ENCODE data around the gene AS3MT.

Gene AS3MT

GRCh38 chr10:102856758-102857424 is 12.4 kb upstream of the AS3MT start:
- no peak for DNase-seq

DNA sequence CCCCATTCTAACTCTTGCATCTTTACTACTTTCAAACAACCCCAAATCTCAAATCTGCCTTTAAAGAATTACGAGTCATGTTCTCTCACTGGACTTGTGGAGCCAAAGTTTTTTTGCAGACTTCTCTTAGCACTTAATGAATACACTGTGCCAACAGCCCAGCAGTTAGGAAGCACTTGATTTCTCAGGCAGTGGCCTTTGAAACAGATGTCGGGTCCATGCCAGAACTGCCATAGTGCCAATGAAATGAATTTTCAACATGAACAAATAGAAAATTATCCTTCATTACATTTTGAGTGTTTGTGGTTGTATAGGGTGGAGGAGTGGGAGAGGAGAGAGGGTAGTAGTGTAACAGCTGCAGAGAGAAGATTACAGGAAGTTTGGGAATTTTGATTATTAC is 9.4 kb upstream of the AS3MT start:
- no peak for DNase-seq

GRCh38 chr10:102863660-102864059 is 5.6 kb upstream of the AS3MT start:
- no peak for DNase-seq

GRCh38 chr10:102865620-102866019 is 3.6 kb upstream of the AS3MT start:
- DNase-seq = no peak

- DNase-seq = no peak
Observed at GRCh38 chr10:102868911-102869257, 386 bp upstream of the AS3MT start.

DNA sequence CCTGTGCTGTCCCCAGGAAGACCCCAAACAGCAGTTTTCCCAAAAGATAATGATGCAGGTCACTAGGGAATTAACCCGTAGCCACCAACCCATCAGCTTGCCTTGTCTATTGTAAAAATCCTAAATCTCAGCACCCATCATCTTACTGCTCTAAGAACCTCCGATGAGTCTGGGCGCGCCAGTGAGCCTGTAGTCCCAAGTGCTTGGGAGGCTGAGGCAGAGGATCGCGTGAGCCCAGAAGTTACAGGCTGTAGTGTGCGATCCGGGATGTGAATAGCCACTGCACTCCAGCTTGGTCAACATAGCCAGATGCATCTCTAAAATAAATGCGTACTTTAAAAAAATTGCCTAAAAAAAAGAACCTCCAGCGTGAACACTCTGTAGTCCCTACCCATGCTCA is 951 bp downstream of the AS3MT start:
- DNase-seq = no peak

DNA sequence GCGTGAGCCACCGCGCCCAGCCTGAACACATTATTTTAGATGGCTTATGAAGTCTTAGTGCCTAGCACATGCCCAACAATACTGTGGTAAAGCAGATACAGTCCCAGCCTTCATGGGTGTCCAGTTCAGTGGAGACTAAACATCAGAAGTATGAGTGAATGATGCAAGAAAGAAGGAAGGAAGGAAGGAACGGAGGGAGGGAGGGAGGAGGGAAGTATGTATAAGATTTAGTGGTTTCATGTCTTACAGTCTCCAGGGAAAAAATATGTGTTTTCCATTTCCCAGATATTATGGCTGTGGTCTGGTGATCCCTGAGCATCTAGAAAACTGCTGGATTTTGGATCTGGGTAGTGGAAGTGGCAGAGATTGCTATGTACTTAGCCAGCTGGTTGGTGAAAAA is 2.9 kb downstream of the AS3MT start:
- DNase-seq = no peak

GRCh38 chr10:102876747-102877153 is 7.5 kb downstream of the AS3MT start:
- no peak for DNase-seq

- DNase-seq = no peak
Observed at GRCh38 chr10:102878629-102879028, 9.4 kb downstream of the AS3MT start.

GRCh38 chr10:102880256-102880655 is 11.0 kb downstream of the AS3MT start:
- DNase-seq = no peak

GRCh38 chr10:102888048-102888447 is 18.8 kb downstream of the AS3MT start:
- DNase-seq = no peak

GRCh38 chr10:102894466-102895213 is 25.4 kb downstream of the AS3MT start:
- DNase-seq = no peak

- no peak for DNase-seq
Observed at GRCh38 chr10:102900006-102900405, 30.7 kb downstream of the AS3MT start.

GRCh38 chr10:102904346-102904745 is 35.1 kb downstream of the AS3MT start:
- no peak for DNase-seq

- DNase-seq = no peak
Observed at GRCh38 chr10:102906507-102906906, 37.2 kb downstream of the AS3MT start.

DNA sequence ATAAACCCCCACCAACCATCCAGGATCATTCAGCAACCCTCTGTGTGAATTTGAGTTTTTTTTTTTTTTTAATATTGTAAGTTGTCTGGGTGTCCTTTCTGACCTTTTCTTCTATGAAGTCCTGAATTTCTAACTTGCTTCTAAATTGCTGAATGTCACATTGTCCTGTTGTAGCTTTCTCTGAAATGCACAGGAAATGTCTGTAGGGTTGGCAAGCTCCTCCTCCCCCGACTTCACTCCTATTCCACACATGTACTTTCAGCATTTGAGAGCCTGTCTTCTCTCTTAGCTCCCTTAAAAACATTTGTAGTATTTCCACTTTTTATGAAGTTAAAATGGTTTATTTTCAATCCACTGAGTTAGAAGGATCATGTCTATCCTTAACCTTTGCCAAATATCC is 45.5 kb downstream of the AS3MT start:
- DNase-seq = no peak

GRCh38 chr10:102916173-102916572 is 46.9 kb downstream of the AS3MT start:
- no peak for DNase-seq

DNA sequence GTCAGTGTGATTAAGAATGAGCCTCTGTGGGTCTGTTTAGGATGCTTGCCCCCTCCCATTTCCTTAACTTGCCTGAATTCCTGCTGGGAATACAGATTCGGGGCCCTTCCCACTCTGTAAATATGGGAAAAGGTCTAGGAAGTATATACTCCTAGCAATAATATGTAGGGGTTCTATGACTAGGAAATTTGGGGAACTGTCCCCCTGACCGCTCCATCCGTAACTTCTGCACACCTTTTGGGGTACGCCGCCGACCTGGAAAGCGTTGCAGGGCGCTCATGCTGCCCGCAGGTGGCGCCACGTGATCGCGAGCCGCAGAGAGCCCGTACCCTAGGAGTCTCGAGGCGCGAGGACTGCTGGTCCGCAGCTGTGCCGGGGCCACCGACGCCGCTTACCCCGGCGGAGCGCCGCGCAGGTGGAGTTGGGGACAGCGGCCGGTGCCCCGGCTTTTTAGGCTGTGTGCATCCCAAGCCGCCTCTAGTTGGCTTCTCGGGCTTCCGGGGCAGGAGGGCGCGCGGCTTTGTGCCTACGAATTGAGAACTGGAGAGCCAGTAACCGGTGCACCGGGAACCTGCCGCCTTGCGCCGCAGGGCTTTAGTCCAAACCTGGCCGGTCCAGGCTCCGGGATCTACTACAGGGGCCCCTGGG is 48.2 kb downstream of the AS3MT start:
- DNase-seq = peak; percentile 89 to 90

DNA sequence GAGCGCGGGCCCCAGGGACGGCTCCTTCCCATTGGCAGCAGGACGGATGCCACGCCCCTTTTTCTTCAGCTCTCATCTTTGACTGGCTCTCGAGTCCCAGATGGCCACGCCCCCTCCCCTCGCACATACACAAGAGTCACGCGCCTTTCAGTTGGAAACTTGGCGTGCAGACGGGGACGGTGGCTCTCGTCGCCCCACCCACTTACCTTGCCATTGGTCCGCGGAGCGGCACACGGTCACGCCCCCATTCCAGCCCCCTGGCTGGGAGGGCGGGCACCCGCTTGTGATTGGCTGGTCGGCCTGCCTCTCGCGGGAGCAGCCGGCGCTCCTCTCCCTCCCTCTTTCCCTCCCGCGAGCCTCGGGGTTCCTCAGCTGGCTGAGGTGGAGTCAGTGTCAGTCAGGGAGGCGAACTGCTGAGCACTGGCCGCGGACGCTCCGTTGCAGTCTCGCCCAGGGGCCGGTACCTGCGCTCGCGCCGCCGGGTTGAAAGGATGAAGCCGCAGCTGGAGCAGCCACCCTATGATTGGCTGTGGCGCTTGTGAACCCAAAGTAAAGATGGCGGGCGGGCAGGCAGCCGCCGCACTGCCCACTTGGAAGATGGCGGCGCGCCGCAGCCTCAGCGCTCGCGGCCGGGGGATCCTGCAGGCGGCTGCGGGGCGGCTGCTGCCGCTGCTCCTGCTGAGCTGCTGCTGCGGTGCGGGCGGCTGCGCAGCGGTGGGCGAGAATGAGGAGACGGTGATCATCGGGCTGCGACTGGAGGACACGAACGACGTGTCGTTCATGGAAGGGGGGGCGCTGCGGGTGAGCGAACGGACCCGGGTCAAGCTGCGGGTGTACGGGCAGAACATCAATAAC is 48.9 kb downstream of the AS3MT start, which contains the start of gene CNNM2:
Gene CNNM2, plus strand, starts transcription at position 333 of the 855 bp plus-strand sequence. Its CDS starts 187 bp downstream, at position 520.
- peak; percentile 99 for DNase-seq

DNA sequence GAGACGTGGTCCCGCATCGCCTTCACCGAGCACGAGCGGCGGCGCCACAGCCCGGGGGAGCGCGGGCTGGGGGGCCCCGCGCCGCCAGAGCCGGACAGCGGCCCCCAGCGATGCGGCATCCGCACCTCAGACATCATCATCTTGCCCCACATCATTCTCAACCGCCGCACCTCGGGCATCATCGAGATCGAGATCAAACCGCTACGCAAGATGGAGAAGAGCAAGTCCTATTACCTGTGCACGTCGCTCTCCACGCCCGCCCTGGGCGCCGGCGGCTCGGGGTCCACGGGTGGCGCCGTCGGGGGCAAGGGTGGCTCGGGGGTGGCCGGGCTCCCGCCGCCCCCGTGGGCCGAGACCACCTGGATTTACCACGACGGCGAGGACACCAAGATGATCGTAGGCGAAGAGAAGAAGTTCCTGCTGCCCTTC is 49.6 kb downstream of the AS3MT start:
- peak; percentile 61 to 66 for DNase-seq

- DNase-seq = no peak
Observed at GRCh38 chr10:102919246-102919959, 50.1 kb downstream of the AS3MT start.

GRCh38 chr10:102919992-102920739 is 50.9 kb downstream of the AS3MT start:
- no peak for DNase-seq

All from activated T-cell treated with anti-CD3 and anti-CD28 coated beads, Interleukin-2, amount 50 U/mL, for 48 hours (primary cell).